DOHH2 (cell line): ENCODE results near the gene ZNF341.
A peak's percentile ranks its signal among the peaks of the same experiment; 100 is the strongest.

Experiments
- H3F3A ChIP-seq: fragments of 200-600 bp; sonication (generic), shearing (Covaris generic); 2 replicates; pipeline ENCODE4 v1.6.0; 2016; ENCODE audit warnings: antibody characterized with exemption, mild to moderate bottlenecking; ENCODE audit not compliant: control insufficient read depth, insufficient read depth
- H3K27ac ChIP-seq: fragments of 200-600 bp; sonication (generic); 2 replicates; pipeline ENCODE4 v1.5.1; 2014; ENCODE audit warnings: low read depth, mild to moderate bottlenecking, low read length, moderate library complexity
- H3K27me3 ChIP-seq: fragments of 200-600 bp; sonication (generic); 2 replicates; pipeline ENCODE4 v1.6.1; 2014; ENCODE audit warnings: mild to moderate bottlenecking, low read length, mixed read lengths; ENCODE audit not compliant: control insufficient read depth
- H3K36me3 ChIP-seq: fragments of 200-600 bp; sonication (generic); 2 replicates; pipeline ENCODE4 v1.6.1; 2014; ENCODE audit warnings: mild to moderate bottlenecking, low read length, moderate library complexity, mixed read lengths; ENCODE audit not compliant: control insufficient read depth
- H3K4me1 ChIP-seq: fragments of 200-600 bp; sonication (generic); 2 replicates; pipeline ENCODE4 v1.6.1; 2014; ENCODE audit warnings: mild to moderate bottlenecking, low read length, mixed read lengths; ENCODE audit not compliant: control insufficient read depth
- H3K4me2 ChIP-seq: fragments of 200-600 bp; sonication (generic); 2 replicates; pipeline ENCODE4 v1.6.0; 2014; ENCODE audit warnings: mild to moderate bottlenecking, low read length, moderate library complexity
- H3K4me3 ChIP-seq: fragments of 200-600 bp; sonication (generic); 2 replicates; pipeline ENCODE4 v1.5.1; 2014; ENCODE audit warnings: mild to moderate bottlenecking, low read length, mixed read lengths
- H3K79me2 ChIP-seq: fragments of 200-600 bp; sonication (generic); 2 replicates; pipeline ENCODE4 v1.6.1; 2014; ENCODE audit warnings: mild to moderate bottlenecking, low read length, mixed read lengths; ENCODE audit not compliant: control insufficient read depth
- H3K9me2 ChIP-seq: fragments of 200-600 bp; sonication (generic); replicated peaks from 2 replicates; pipeline ENCODE4 v1.6.1; 2014; ENCODE audit warnings: mild to moderate bottlenecking, low read length, mixed read lengths; ENCODE audit not compliant: control insufficient read depth
- H3K9me3 ChIP-seq: fragments of 200-600 bp; sonication (generic); 2 replicates; pipeline ENCODE4 v1.6.1; 2014; ENCODE audit warnings: antibody characterized with exemption, low read length, mixed read lengths; ENCODE audit not compliant: control insufficient read depth, insufficient read depth
- H4K20me1 ChIP-seq: fragments of 200-600 bp; sonication (generic); 2 replicates; pipeline ENCODE4 v1.6.0; 2014; ENCODE audit warnings: low read depth, mild to moderate bottlenecking, antibody characterized with exemption, low read length, moderate library complexity; ENCODE audit not compliant: control insufficient read depth, insufficient read depth
- CTCF ChIP-seq: fragments of 200-600 bp; sonication (generic); IDR thresholded peaks from one replicate; pipeline ENCODE4 v1.5.1; 2014; ENCODE audit warnings: antibody characterized with exemption, mild to moderate bottlenecking, low read depth, low read length; ENCODE audit not compliant: poor library complexity, severe bottlenecking
- EZH2phosphoT487 ChIP-seq: fragments of 200-600 bp; sonication (generic); IDR thresholded peaks from 2 replicates; pipeline ENCODE4 v1.6.1; 2017; ENCODE audit warnings: borderline replicate concordance, mild to moderate bottlenecking, antibody characterized with exemption, low read length, moderate library complexity, mixed read lengths

The ZNF341 gene

DNA sequence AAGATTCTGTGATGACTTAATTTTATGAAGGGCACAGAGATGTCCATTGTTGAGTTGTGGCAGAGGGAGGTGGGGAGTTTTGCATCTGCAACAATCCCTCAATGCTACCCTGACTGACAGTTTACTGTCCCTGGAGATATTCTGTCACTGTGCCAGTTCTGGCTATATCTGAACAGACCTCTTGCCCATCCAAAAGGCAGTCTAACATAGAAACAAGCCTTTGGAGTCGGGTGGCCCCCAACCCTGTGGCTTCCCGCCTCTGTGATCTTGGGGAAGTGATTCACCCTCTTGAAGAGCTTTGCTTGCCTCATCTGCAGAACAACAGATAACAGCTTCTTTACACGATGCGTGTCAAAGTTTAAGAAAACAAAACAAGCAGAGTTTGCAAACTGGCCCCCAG lies 41.8 kb upstream of the ZNF341 start:
- Histone ChIP-seq H3K27ac (no peak overlapping the region), H3K79me2 (peaks cover 8% of the 10 kb centered on the region), H3K4me2 (peak overlapping the region; percentile 35), H3K9me2 (no peaks in the 10 kb centered on the region), H3F3A (peaks cover 6% of the 10 kb centered on the region), H3K9me3 (no peaks in the 10 kb centered on the region), H3K36me3 (peaks cover 6% of the 10 kb centered on the region), H4K20me1 (peaks cover 1% of the 10 kb centered on the region), H3K4me1 (peaks cover 28% of the 10 kb centered on the region), H3K27me3 (no peaks in the 10 kb centered on the region), H3K4me3 (no peak overlapping the region)
- TF ChIP-seq EZH2phosphoT487 (no peak), CTCF (no peak)

GRCh38 chr20:33693289-33693688 lies 38.5 kb upstream of the ZNF341 start:
- Histone ChIP-seq H3K4me3 (no peak overlapping the region), H3K9me3 (no peaks in the 10 kb centered on the region), H4K20me1 (no peaks in the 10 kb centered on the region), H3K27me3 (no peaks in the 10 kb centered on the region), H3K79me2 (no peaks in the 10 kb centered on the region), H3K4me2 (no peak overlapping the region), H3K4me1 (peaks cover 15% of the 10 kb centered on the region), H3K27ac (no peak overlapping the region), H3K9me2 (no peaks in the 10 kb centered on the region), H3F3A (0 out of 2 replicates have a peak, but pooled peaks cover 2% of the 10 kb centered on the region), H3K36me3 (no peaks in the 10 kb centered on the region)
- no peak for TF ChIP-seq CTCF
- TF ChIP-seq EZH2phosphoT487: no peak

DNA sequence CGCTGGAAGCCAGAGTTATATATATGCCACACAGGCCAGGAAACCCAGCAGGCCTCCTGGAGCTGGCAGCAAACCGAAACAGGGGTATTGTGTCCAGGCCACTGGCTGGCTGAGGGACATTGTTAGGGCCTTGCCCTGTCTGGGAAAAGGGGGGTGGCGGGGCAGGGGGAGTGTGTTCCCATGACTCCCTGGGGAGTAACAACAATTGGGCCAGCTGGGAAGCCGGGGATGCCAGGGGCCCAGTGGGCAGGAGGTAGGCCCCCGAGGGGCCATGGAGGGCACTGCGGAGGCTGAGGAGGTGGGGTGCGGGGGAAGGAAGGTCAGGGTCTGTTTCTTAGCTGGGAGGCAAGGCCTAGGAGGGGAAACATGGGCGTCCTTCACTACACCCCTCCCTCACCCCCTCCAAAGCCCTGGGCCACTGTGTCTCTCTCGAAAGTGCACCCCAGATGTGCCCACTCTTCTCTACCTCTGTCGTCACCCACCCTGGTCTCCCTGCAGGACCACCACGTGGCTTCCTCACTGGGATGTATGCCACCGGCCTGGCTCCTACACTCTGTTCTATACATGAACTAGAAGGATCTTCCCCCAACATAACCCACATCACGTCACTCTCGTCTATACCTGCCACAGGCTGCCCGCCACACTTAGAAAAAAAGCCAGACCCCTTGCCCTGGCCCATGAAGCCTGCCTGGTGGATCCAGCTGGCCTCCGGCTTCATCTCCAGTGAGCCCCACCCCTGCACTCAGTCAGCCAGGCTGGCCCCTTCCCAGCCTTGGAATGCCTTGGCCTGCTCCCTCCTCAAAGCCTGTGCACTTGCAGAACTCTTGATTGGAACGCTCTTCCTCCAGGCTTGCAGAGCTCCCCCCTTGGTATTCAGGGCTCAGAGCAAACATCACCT lies 37.8 kb upstream of the ZNF341 start:
- Histone ChIP-seq H3K4me3 (no peak overlapping the region), H3K4me2 (no peak overlapping the region), H3K27ac (no peak overlapping the region), H3K4me1 (peaks cover 15% of the 10 kb centered on the region), H3F3A (0 out of 2 replicates have a peak, but pooled peaks cover 2% of the 10 kb centered on the region), H3K27me3 (no peaks in the 10 kb centered on the region), H3K9me3 (no peaks in the 10 kb centered on the region), H3K36me3 (no peaks in the 10 kb centered on the region), H3K9me2 (no peaks in the 10 kb centered on the region), H4K20me1 (no peaks in the 10 kb centered on the region), H3K79me2 (no peaks in the 10 kb centered on the region)
- no peak for TF ChIP-seq EZH2phosphoT487
- TF ChIP-seq CTCF: no peak
